Skeletal muscle tissue (tissue), 4 donors: ENCODE results near the gene PDE6H. TPM values are rescaled to one million over a fixed set of nuclear protein-coding genes. Genes with fewer than 3 reads are reported as not detected.

Experiments used
- H3K27ac ChIP-seq: one replicate; pipeline ENCODE4 v1.7.0; 2013; ENCODE audit warnings: mild to moderate bottlenecking, low read depth, low read length, inconsistent platforms
- H3K27me3 ChIP-seq, 3 donors: one replicate each; pipeline ENCODE4 v1.7.0; 2013; ENCODE audit warnings: low read length in 3 of 3; ENCODE audit not compliant: control insufficient read depth in 3 of 3, insufficient read depth in 3 of 3
- H3K36me3 ChIP-seq, 3 donors: one replicate each; pipeline ENCODE4 v1.7.0; 2013; ENCODE audit warnings: low read length in 3 of 3; ENCODE audit not compliant: control insufficient read depth in 3 of 3, insufficient read depth in 3 of 3
- H3K4me1 ChIP-seq, 3 donors: one replicate each; pipeline ENCODE4 v1.7.0; 2013; ENCODE audit warnings: low read length in 3 of 3, mild to moderate bottlenecking in 3 of 3; ENCODE audit not compliant: control insufficient read depth in 3 of 3, insufficient read depth in 3 of 3
- H3K4me3 ChIP-seq, 3 donors: one replicate each; pipeline ENCODE4 v1.7.0; 2013; ENCODE audit warnings: low read length in 3 of 3
- H3K9ac ChIP-seq, 3 donors: one replicate each; pipeline ENCODE4 v1.7.0; 2013; ENCODE audit warnings: low read length in 3 of 3, mild to moderate bottlenecking in 3 of 3, moderate library complexity in 2 of 3, low read depth in 1 of 3
- H3K9me3 ChIP-seq, 3 donors: one replicate each; pipeline ENCODE4 v1.7.0; 2013; ENCODE audit warnings: low read length in 3 of 3; ENCODE audit not compliant: control insufficient read depth in 3 of 3
- total RNA-seq: library from RNA; depleted of rRNA; stranded (reverse); fragments of >200 nt; gene quantifications from one replicate; pipeline ENCODE4 v1.2.3, GENCODE V29; 2014
- donor health status: Osteomylitis.

The PDE6H gene
- total RNA-seq, result not detected

- Histone ChIP-seq H3K9ac (no peak within 1 kb of the TSS), H3K36me3 (no peaks in the 10 kb centered on the region), H3K27ac (no peak within 1 kb of the TSS), H3K27me3 (no peaks in the 10 kb centered on the region), H3K9me3 (no peaks in the 10 kb centered on the region), H3K4me1 (no peaks in the 10 kb centered on the region), H3K4me3 (no peak within 1 kb of the TSS)
Observed at GRCh38 chr12:14972816-14973215, at the start of gene PDE6H. PDE6H (plus strand) TSS chr12:14973042; CDS start chr12:14978013, 4,971 bp downstream.

GRCh38 chr12:14923944-14924343 is 48.9 kb upstream of the PDE6H start:
- Histone ChIP-seq H3K27ac (no peak overlapping the region), H3K4me1 (no peaks in the 10 kb centered on the region), H3K36me3 (no peaks in the 10 kb centered on the region), H3K9me3 (no peaks in the 10 kb centered on the region), H3K9ac (no peak overlapping the region), H3K4me3 (no peak overlapping the region), H3K27me3 (no peaks in the 10 kb centered on the region)

- Histone ChIP-seq H3K9ac (no peak overlapping the region), H3K27me3 (no peaks in the 10 kb centered on the region), H3K36me3 (no peaks in the 10 kb centered on the region), H3K9me3 (no peaks in the 10 kb centered on the region), H3K4me3 (no peak overlapping the region), H3K4me1 (no peaks in the 10 kb centered on the region), H3K27ac (no peak overlapping the region)
Observed at GRCh38 chr12:14924541-14924940, 48.3 kb upstream of the PDE6H start.

- Histone ChIP-seq H3K9ac (no peak overlapping the region), H3K4me3 (no peak overlapping the region), H3K27me3 (no peaks in the 10 kb centered on the region), H3K36me3 (no peaks in the 10 kb centered on the region), H3K4me1 (no peaks in the 10 kb centered on the region), H3K27ac (no peak overlapping the region), H3K9me3 (no peaks in the 10 kb centered on the region)
Observed at GRCh38 chr12:14927267-14927666, 45.6 kb upstream of the PDE6H start.

- H3K27ac ChIP-seq, result no peak overlapping the region
- no peaks in the 10 kb centered on the region for H3K9me3 ChIP-seq
- peak overlapping the region in 1 of 3 donors; percentile 16 for H3K4me3 ChIP-seq
- no peaks in the 10 kb centered on the region for H3K4me1 ChIP-seq
- no peaks in the 10 kb centered on the region for H3K36me3 ChIP-seq
- no peaks in the 10 kb centered on the region for H3K27me3 ChIP-seq
- no peak overlapping the region for H3K9ac ChIP-seq
Observed at GRCh38 chr12:14928931-14929330, 43.9 kb upstream of the PDE6H start.

- H3K9me3 ChIP-seq, result no peaks in the 10 kb centered on the region
- H3K36me3 ChIP-seq, result no peaks in the 10 kb centered on the region
- H3K9ac ChIP-seq, result no peak overlapping the region
- H3K27ac ChIP-seq, result no peak overlapping the region
- H3K4me1 ChIP-seq, result no peaks in the 10 kb centered on the region
- no peak overlapping the region for H3K4me3 ChIP-seq
- H3K27me3 ChIP-seq, result no peaks in the 10 kb centered on the region
Observed at GRCh38 chr12:14930299-14930698, 42.5 kb upstream of the PDE6H start.

- H3K4me3 ChIP-seq, result no peak overlapping the region
- no peaks in the 10 kb centered on the region for H3K9me3 ChIP-seq
- no peaks in the 10 kb centered on the region for H3K4me1 ChIP-seq
- H3K36me3 ChIP-seq, result no peaks in the 10 kb centered on the region
- H3K27me3 ChIP-seq, result no peaks in the 10 kb centered on the region
- no peak overlapping the region for H3K9ac ChIP-seq
- H3K27ac ChIP-seq, result no peak overlapping the region
Observed at GRCh38 chr12:14931359-14931758, 41.5 kb upstream of the PDE6H start.

GRCh38 chr12:14931791-14932560 is 40.9 kb upstream of the PDE6H start:
- H3K36me3 ChIP-seq, result no peaks in the 10 kb centered on the region
- H3K27ac ChIP-seq, result no peak overlapping the region
- no peak overlapping the region for H3K9ac ChIP-seq
- H3K9me3 ChIP-seq, result no peaks in the 10 kb centered on the region
- H3K4me3 ChIP-seq, result no peak overlapping the region
- H3K27me3 ChIP-seq, result no peaks in the 10 kb centered on the region
- no peaks in the 10 kb centered on the region for H3K4me1 ChIP-seq

- Histone ChIP-seq H3K36me3 (no peaks in the 10 kb centered on the region), H3K4me3 (no peak overlapping the region), H3K27ac (no peak overlapping the region)
Observed at GRCh38 chr12:14934511-14934910, 38.3 kb upstream of the PDE6H start.

GRCh38 chr12:14935031-14935430 is 37.8 kb upstream of the PDE6H start:
- no peak overlapping the region for H3K4me3 ChIP-seq
- no peaks in the 10 kb centered on the region for H3K9me3 ChIP-seq
- H3K36me3 ChIP-seq, result no peaks in the 10 kb centered on the region
- no peak overlapping the region for H3K9ac ChIP-seq
- H3K4me1 ChIP-seq, result no peaks in the 10 kb centered on the region
- H3K27ac ChIP-seq, result no peak overlapping the region
- no peaks in the 10 kb centered on the region for H3K27me3 ChIP-seq

More at GRCh38 chr12:14934511-14934910, 38.3 kb upstream of the PDE6H start:
- Histone ChIP-seq H3K9me3 (no peaks in the 10 kb centered on the region), H3K9ac (no peak overlapping the region), H3K4me1 (no peaks in the 10 kb centered on the region), H3K27me3 (no peaks in the 10 kb centered on the region)
